ENCODE results near the gene NCK2. TPM values are rescaled to one million over a fixed set of nuclear protein-coding genes. Genes with fewer than 3 reads are reported as not detected.

NCK2 gene
- total and polyA plus RNA-seq, 9 of the 15 experiments (the other 6 are each of a cell fraction or from before 2014, with no cell fraction given): 0.90 to 27.9 (median 15.9) TPM

DNA sequence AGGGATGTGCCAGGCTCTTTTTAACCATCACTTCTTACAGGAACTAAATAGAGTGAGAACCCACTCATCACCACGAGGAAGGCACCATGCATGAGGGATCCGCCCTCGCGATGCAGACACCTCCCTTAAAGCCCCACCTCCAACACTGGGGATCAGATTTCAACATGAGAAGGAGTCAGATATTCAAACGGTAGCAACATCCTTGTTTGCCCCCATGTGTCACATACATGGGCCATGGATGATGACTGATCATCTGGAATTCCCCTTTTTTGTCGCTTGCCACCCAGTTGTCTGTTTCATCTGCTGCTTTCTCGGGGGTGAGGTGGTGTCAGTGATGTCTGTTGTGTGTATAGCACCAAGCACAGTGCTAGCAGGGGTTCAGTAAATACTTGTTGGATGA lies 57.9 kb downstream of the NCK2 start (continued):
- TF ChIP-seq, protein P1, sequence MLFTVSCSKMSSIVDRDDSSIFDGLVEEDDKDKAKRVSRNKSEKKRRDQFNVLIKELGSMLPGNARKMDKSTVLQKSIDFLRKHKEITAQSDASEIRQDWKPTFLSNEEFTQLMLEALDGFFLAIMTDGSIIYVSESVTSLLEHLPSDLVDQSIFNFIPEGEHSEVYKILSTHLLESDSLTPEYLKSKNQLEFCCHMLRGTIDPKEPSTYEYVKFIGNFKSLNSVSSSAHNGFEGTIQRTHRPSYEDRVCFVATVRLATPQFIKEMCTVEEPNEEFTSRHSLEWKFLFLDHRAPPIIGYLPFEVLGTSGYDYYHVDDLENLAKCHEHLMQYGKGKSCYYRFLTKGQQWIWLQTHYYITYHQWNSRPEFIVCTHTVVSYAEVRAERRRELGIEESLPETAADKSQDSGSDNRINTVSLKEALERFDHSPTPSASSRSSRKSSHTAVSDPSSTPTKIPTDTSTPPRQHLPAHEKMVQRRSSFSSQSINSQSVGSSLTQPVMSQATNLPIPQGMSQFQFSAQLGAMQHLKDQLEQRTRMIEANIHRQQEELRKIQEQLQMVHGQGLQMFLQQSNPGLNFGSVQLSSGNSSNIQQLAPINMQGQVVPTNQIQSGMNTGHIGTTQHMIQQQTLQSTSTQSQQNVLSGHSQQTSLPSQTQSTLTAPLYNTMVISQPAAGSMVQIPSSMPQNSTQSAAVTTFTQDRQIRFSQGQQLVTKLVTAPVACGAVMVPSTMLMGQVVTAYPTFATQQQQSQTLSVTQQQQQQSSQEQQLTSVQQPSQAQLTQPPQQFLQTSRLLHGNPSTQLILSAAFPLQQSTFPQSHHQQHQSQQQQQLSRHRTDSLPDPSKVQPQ (CRISPR knock-in tag; IDR thresholded peaks at IDR 0.05; ENCODE audit: borderline replicate concordance): no peak

DNA sequence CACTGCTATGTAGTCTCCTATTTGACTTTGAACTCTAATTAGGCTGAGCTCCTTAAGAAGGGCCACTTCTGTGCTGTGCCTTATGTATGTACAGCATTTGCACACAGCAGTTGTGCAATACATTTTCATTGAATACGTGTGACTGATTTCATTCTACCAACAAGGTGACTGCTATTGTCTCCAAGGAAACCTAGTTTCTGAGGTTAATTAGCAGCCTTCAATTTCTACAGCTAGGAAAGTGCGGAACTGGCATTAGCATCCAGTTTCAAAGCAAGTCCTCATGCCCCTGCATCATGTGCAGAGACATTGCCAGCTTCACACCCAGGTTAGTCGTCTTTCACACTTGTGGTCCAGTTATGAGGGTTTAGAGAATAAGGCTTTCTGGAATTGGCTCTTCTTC lies 58.6 kb downstream of the NCK2 start:
- Histone ChIP-seq H3K36me3 (ENCODE audit: control insufficient read depth, insufficient read depth, low read length) (no peaks in the 10 kb centered on the region), H3K9me1 (ENCODE audit: control insufficient read depth, insufficient read depth, low read length) (no peaks in the 10 kb centered on the region), H3K9ac (ENCODE audit: insufficient read depth in 1 of 2, low read depth in 2 of 2, low read length in 2 of 2) (no peak overlapping the region), H4K20me1 (replicated peaks; ENCODE audit: control insufficient read depth, insufficient read depth, low read length) (no peaks in the 10 kb centered on the region), H3K79me2 (ENCODE audit: control insufficient read depth, insufficient read depth, low read length) (peaks cover 8% of the 10 kb centered on the region; the same call in 1 of the 3 replicates), H3K9me3 (replicated peaks; ENCODE audit: control insufficient read depth, insufficient read depth, low read depth, low read length) (no peaks in the 10 kb centered on the region), H3K4me1 (replicated peaks in 1 of 2; ENCODE audit: control insufficient read depth in 2 of 2, insufficient read depth in 2 of 2, low read length in 2 of 2) (peaks cover 9 to 25% of the 10 kb centered on the region in 2 experiments; a peak in 4 of 5 replicates), H2AFZ (ENCODE audit: low read depth, low read length) (no peak overlapping the region), H3K4me3 (no peak overlapping the region), H3K27ac (ENCODE audit: extremely low read depth, low read depth, low read length) (no peak overlapping the region), H3K4me2 (ENCODE audit: insufficient read depth, low read length) (no peak overlapping the region), H3K27me3 (ENCODE audit: control insufficient read depth in 2 of 2, insufficient read depth in 2 of 2, low read length in 2 of 2) (no peaks in the 10 kb centered on the region)
- no peak for ATAC-seq
- no TSS peak for BruUV-seq (replicated peaks)
- POLR2A ChIA-PET: interaction anchor here (0.5 to 0.7 kb wide), 3 partner anchors 24 to 292 kb away, joined by 3 read pairs; no protein-coding TSS in a partner anchor
- no peak for DNase-seq (ENCODE audit: extremely low read depth in 1 of 4, low spot score in 3 of 4)
- TF ChIP-seq CEBPB (tag; IDR thresholded peaks at IDR 0.05) (peak; percentile 62), CEBPG (CRISPR knock-in tag; IDR thresholded peaks at IDR 0.05) (no peak), CEBPG (tag; conservative IDR thresholded peaks at IDR 0.05 in 1 of 2, IDR thresholded peaks at IDR 0.05 in 1 of 2) (peak in 1 of 2 experiments; percentile 37; a peak in 1 of 4 replicates), SRF (CRISPR knock-in tag; IDR thresholded peaks at IDR 0.05) (no peak)
- peak; percentile 23 for FAIRE-seq
- WGBS (ENCODE audit: insufficient coverage, low coverage, missing lambda C conversion rate): 79% methylated on average over 3 of the region's 3 CpGs
- intact Hi-C loops (cut with micrococcal nuclease) (no loop called here), in situ Hi-C loops (cut with MboI) (no loop called here)
- CTCF ChIA-PET (ENCODE audit: low intra/inter-chr PET ratio): no interaction called here

All from K562 (cell line).